Endometrium (tissue), 2 donors: ENCODE data around the gene DOCK10.

Experiments used
- FAIRE-seq: peaks from 2 replicates; lab custom pipeline; 2012; peaks lifted over from hg19 to GRCh38; lab: Jason Lieb, UNC
- donor health status: control.
- donor health status: control.

DOCK10 gene

GRCh38 chr2:224833986-224834385, 208.3 kb downstream of the DOCK10 start:
- no peak for FAIRE-seq

- FAIRE-seq: no peak
Observed at GRCh38 chr2:224832207-224832606, 210.1 kb downstream of the DOCK10 start.

- no peak for FAIRE-seq
Observed at GRCh38 chr2:224831530-224831929, 210.7 kb downstream of the DOCK10 start.

- FAIRE-seq: no peak
Observed at GRCh38 chr2:224820283-224820991, 221.8 kb downstream of the DOCK10 start.

- no peak for FAIRE-seq
Observed at GRCh38 chr2:224819075-224819474, 223.2 kb downstream of the DOCK10 start.

- no peak for FAIRE-seq
Observed at GRCh38 chr2:224817676-224818075, 224.6 kb downstream of the DOCK10 start.

- FAIRE-seq: no peak
Observed at GRCh38 chr2:224816816-224817215, 225.5 kb downstream of the DOCK10 start.

- no peak for FAIRE-seq
Observed at GRCh38 chr2:224813578-224813977, 228.7 kb downstream of the DOCK10 start.

- FAIRE-seq: no peak
Observed at GRCh38 chr2:224807153-224807964, 234.9 kb downstream of the DOCK10 start.

GRCh38 chr2:224803930-224804329, 238.3 kb downstream of the DOCK10 start:
- FAIRE-seq: no peak

- no peak for FAIRE-seq
Observed at GRCh38 chr2:224802407-224802806, 239.9 kb downstream of the DOCK10 start.

GRCh38 chr2:224801360-224801759, 240.9 kb downstream of the DOCK10 start:
- no peak for FAIRE-seq

- no peak for FAIRE-seq
Observed at GRCh38 chr2:224799691-224800090, 242.6 kb downstream of the DOCK10 start.

GRCh38 chr2:224798180-224798579, 244.1 kb downstream of the DOCK10 start:
- FAIRE-seq: no peak

- FAIRE-seq: peak; percentile 87
Observed at GRCh38 chr2:224796695-224797305, 245.5 kb downstream of the DOCK10 start.

GRCh38 chr2:224793946-224794345, 248.3 kb downstream of the DOCK10 start:
- peak; percentile 21 for FAIRE-seq

GRCh38 chr2:224786848-224787247, 255.4 kb downstream of the DOCK10 start:
- FAIRE-seq: no peak

- no peak for FAIRE-seq
Observed at GRCh38 chr2:224781400-224781799, 260.9 kb downstream of the DOCK10 start.

- FAIRE-seq: no peak
Observed at GRCh38 chr2:224780823-224781222, 261.4 kb downstream of the DOCK10 start.

GRCh38 chr2:224780106-224780505, 262.2 kb downstream of the DOCK10 start:
- no peak for FAIRE-seq

GRCh38 chr2:224778474-224778877, 263.8 kb downstream of the DOCK10 start:
- FAIRE-seq: peak; percentile 91

- no peak for FAIRE-seq
Observed at GRCh38 chr2:224777559-224777930, 264.7 kb downstream of the DOCK10 start.
